Measurements from ENCODE around the gene P2RY6. TPM values are rescaled to one million over a fixed set of nuclear protein-coding genes. Genes with fewer than 3 reads are reported as not detected.

Gene P2RY6
- total RNA-seq, 1 experiment from 2014 or later, result 0.80 TPM

DNA sequence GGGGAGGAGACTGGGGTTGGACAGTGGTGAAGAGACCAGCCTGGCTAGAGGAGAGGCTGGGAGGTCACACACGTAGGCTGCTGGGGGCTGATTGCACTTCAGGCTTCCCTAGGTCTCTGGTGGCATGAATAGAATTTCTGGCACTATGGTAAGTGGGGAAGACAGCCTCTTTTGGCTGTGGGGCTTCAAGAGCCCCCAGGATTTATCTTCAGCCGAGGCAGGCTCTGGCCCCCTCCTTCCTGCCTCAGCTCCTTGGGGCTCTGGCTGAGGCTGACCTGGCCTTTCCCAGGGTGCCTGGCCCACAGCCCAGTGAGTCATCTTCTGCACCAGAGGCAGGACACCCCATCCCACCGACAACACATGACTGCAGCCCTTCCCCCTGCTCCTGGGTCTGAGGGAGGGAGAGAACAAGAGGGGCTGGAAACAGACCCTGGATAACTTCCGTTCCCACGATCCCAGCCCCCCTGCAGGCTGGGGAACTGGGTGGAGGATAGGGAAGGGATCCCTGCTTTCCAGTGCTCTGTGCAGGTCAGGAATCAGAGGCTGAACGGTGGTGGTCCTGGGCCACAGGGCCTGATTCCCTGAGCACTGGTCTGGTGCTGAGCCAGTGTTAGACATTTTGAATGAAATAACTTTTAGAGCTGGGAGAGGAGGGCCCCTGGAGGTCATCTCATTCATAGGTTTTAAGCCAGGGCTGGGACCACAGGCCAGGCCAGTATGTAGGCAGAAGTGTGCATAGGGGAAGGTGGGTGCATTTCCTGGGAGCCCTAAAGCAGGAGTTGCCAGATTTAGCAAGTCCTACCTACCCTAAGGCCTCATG, 62.5 kb downstream of the P2RY6 start:
- DNase-seq (ENCODE audit: low read depth), result peak; percentile 90

DNA sequence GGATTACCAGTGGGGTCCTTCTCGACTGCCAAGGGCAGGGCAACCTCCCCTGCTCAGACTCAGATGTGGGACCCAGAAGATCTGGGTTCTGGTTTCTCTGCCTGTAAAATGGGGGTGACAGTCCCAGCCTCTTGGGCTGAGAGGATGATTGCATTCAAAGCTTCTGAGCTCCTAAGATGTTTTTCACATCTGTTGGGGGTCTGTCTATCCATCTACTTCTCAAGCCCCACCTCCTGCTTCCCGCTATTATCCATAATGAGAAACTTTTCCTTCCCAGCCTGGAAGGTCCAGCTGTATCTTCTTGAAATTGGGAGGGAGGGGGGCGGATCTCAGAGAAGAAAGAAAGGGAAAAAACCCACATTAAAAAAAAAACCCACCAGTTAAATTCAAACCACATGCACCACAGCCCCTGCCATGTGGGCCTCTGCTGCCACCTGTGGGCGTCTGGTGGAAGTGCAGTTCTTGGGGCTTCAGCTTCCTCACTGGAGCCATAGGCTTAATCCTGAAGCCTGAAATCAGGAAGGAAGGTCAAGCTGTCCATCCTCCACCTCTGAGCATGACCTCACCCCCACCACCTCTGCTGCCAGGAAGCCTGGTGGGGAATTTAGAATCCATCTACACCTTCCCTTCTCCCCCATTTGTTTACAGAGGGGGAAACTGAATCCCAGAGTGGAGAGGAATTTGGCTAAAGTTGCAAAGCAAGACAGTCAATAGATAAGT, 63.2 kb downstream of the P2RY6 start:
- DNase-seq (ENCODE audit: low read depth), result peak; percentile 84

- no peak for DNase-seq (ENCODE audit: low read depth)
Observed at GRCh38 chr11:73337846-73338245, 65.7 kb downstream of the P2RY6 start.

DNA sequence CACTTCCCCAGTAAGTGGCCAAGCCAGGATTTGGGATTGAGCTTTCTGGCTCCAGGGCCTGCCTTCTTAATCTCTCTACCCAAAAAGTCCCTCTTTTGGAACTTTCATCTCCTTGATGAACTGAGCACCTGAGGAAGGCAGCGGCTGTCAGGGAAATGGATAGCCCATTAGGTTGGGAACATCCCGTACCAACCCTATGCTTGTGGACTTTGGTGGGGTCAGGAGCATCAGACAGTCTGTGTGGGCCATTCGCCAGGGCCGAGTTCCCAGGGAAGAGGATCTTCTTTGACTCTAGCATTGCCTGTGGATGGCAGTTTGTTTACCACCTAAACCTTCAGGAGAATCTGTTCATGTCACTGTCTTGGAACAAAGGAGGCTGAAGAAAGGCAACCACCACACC, 66.1 kb downstream of the P2RY6 start:
- no peak for DNase-seq (ENCODE audit: low read depth)

DNA sequence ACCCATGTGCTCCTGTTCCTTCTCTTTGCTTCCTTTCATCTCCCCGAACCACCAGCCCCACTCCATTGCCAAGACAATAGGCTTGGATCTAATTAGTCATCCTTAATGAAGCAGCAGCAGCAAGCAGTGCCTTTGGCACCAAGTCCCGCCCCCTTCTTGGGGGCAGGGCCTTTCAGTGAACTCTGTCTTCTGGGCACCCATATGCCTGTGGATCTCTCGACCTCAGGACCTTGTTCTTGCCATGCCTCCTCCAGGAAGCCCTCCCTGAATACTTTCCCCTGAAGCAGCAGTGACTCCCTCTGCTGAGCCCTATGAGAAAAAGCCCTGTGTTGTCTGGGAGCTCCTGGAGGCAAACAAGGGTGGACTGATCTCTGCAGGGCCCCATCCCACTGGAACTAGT, 68.0 kb downstream of the P2RY6 start:
- DNase-seq (ENCODE audit: low read depth), result no peak

- no peak for DNase-seq (ENCODE audit: low read depth)
Observed at GRCh38 chr11:73342633-73343032, 70.5 kb downstream of the P2RY6 start.

- DNase-seq (ENCODE audit: low read depth), result no peak
Observed at GRCh38 chr11:73343076-73343873, 71.1 kb downstream of the P2RY6 start.

- DNase-seq (ENCODE audit: low read depth), result no peak
Observed at GRCh38 chr11:73344191-73344607, 72.1 kb downstream of the P2RY6 start.

DNA sequence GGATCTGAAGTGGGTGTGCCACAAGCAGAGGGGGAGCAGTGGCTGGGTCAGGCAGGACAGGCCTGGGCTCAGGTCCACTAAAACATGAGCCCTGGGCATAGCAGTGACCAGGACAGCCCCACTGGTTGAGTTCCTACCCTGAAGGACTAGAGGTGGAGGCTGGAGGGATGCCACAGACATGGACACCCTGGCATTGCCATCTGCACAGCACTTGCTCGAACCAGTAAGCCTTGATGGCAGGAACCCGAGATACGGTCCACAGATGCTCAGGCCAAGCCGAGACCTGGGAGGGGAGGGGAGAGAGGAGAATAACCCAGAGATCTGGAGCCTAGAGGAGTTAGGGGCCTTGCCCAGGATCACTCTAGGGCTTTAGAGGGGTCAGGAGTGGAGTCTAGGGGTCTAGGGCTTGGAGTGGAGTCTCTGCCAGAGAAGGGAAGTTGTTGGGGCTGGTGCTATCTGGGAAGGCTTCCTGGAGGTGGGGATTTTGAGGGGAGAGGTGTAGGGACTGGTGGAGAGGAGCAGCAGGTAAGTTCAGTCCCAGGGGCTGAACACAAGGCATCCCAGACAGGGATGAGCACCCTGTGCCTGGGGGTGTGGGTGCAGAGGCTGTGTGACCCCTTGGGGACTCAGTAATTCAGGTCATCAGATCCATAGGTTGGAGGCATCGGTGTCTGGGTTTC, 73.5 kb downstream of the P2RY6 start:
- no peak for DNase-seq (ENCODE audit: low read depth)

GRCh38 chr11:73346186-73346935, 74.2 kb downstream of the P2RY6 start:
- no peak for DNase-seq (ENCODE audit: low read depth)

DNA sequence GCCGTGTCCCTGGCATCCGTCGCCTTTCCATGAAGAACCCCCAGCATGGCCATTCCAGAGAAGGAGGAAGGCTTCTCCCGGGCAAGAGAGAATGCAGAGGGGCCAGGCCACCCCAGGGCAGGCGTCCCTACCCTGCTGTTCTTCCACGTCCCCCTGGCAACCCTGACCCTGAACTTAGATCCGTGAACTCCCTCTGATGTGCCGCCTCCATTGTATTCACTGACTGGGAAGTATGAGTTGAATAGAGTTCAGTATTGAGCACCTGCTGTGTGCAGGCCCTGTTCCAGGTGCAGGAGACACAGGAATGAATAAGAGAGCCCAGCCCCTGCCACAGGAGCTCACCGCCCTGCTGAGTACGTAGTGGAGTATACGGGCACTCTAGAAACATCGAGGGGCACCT, 74.9 kb downstream of the P2RY6 start:
- DNase-seq (ENCODE audit: low read depth), result no peak

Other genes with a start within 250 kb of the P2RY6 start
- gene FCHSD2, start 130.0 kb upstream of the P2RY6 start, total RNA-seq (2014; rRNA removed; shearing (Covaris generic)), result 4.8 and 7.2 TPM in 2 replicates
- 0.74 TPM in 1 of 2 replicates, not detected in the other for gene P2RY2, start 54.1 kb upstream of the P2RY6 start, total RNA-seq (2014; rRNA removed; shearing (Covaris generic))
- gene ARHGEF17, start 35.9 kb downstream of the P2RY6 start, total RNA-seq (2014; rRNA removed; shearing (Covaris generic)), result 4.7 and 6.0 TPM in 2 replicates
- gene RELT, start 104.1 kb downstream of the P2RY6 start, total RNA-seq (2014; rRNA removed; shearing (Covaris generic)), result 10.3 and 11.2 TPM in 2 replicates